ENCODE data around the gene NAGLU.

DNA sequence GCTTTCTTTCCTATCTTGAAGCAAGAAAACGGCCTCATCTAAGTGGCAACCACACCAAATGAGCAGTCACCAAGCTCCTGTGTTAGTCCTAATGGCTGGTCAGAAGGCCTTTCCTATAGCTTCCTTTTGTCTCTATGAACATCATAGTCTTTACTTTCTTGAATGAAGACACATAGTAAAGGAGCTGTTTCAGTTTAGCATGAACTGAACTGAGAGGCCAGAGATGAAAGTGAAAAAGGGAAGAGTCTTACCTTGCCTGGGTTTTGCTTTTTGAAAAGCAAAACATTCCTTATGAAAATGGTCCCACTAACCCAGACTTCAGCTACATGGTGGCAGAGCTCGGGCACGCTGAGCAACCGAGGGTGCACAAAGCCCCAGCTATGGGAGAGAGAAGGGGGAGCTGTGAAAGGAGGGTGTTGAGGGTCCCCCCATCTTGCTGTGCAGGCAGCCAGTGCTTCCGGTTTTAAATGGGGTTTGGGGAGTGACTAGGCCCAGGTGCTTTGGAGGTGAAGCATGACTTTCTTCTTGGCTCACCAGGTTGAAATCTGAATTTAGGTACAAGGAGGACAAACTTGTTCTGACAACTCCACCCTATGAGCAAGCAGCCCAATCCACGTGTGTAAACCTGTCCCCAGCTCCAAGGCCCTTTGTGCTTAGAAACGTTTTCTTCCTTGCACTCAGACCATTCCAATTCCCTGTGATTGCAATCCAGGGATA, 50.6 kb downstream of the NAGLU start:
- TF ChIP-seq POLR2A (IDR thresholded peaks at IDR 0.05; ENCODE audit: extremely low read depth, insufficient read length): no peak
- TF ChIP-seq, protein P1, sequence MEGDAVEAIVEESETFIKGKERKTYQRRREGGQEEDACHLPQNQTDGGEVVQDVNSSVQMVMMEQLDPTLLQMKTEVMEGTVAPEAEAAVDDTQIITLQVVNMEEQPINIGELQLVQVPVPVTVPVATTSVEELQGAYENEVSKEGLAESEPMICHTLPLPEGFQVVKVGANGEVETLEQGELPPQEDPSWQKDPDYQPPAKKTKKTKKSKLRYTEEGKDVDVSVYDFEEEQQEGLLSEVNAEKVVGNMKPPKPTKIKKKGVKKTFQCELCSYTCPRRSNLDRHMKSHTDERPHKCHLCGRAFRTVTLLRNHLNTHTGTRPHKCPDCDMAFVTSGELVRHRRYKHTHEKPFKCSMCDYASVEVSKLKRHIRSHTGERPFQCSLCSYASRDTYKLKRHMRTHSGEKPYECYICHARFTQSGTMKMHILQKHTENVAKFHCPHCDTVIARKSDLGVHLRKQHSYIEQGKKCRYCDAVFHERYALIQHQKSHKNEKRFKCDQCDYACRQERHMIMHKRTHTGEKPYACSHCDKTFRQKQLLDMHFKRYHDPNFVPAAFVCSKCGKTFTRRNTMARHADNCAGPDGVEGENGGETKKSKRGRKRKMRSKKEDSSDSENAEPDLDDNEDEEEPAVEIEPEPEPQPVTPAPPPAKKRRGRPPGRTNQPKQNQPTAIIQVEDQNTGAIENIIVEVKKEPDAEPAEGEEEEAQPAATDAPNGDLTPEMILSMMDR (IDR thresholded peaks at IDR 0.05; ENCODE audit: low read depth, low read length): no peak
- TF ChIP-seq, protein P2, sequence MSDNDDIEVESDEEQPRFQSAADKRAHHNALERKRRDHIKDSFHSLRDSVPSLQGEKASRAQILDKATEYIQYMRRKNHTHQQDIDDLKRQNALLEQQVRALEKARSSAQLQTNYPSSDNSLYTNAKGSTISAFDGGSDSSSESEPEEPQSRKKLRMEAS (IDR thresholded peaks at IDR 0.05; ENCODE audit: low read depth, low read length): no peak
